CD14-positive monocyte (primary cell): ENCODE measurements around the gene CTNND2. TPM values are rescaled to one million over a fixed set of nuclear protein-coding genes. Genes with fewer than 3 reads are reported as not detected.

ENCODE experiments used
- DNase-seq, 3 donors: peaks; one replicate each; pipeline ENCODE4 v3.0.0-alpha.2; 2011 to 2022
- H2AFZ ChIP-seq: 2 replicates; pipeline ENCODE4 v1.6.0; 2012; ENCODE audit warnings: mild to moderate bottlenecking, low read depth, low read length, inconsistent platforms; ENCODE audit not compliant: insufficient read depth, poor library complexity, severe bottlenecking
- H3K27ac ChIP-seq, 2 donors: 1 replicate in 1 of 2; 2 replicates in 1 of 2; pipeline ENCODE4 v1.5.1; 2012 to 2013; ENCODE audit warnings: low read length in 2 of 2, control low read depth in 1 of 2, inconsistent platforms in 1 of 2, low read depth in 1 of 2, mild to moderate bottlenecking in 1 of 2
- H3K27me3 ChIP-seq, 2 donors: one replicate each; pipeline versions ENCODE4 v1.6.0 to v1.6.1; 2011 to 2013; ENCODE audit warnings: low read length in 2 of 2; ENCODE audit not compliant: control insufficient read depth in 2 of 2, insufficient read depth in 2 of 2
- H3K36me3 ChIP-seq, 2 donors: replicated peaks in 1 of 2; 1 replicate in 1 of 2; 2 replicates in 1 of 2; pipeline versions ENCODE4 v1.5.1 to v1.6.1; 2012 to 2013; ENCODE audit warnings: low read length in 2 of 2, control low read depth in 1 of 2, inconsistent platforms in 1 of 2, mild to moderate bottlenecking in 1 of 2; ENCODE audit not compliant: insufficient read depth in 2 of 2, control insufficient read depth in 1 of 2
- H3K4me1 ChIP-seq, 2 donors: 1 replicate in 1 of 2; 2 replicates in 1 of 2; pipeline versions ENCODE4 v1.5.1 to v1.6.1; 2012 to 2013; ENCODE audit warnings: low read length in 2 of 2, control low read depth in 1 of 2, inconsistent platforms in 1 of 2, mild to moderate bottlenecking in 1 of 2, moderate library complexity in 1 of 2; ENCODE audit not compliant: insufficient read depth in 2 of 2, control insufficient read depth in 1 of 2
- H3K4me2 ChIP-seq: replicated peaks from 2 replicates; pipeline ENCODE3; 2012; ENCODE audit warnings: low read length, moderate library complexity, mild to moderate bottlenecking; ENCODE audit not compliant: poor library complexity, severe bottlenecking; ENCODE audit errors: extremely low read depth
- H3K4me3 ChIP-seq, 3 experiments: fragments of 200-600 bp in 1 of 3; sonication (generic) in 1 of 3; replicated peaks in 1 of 3; 1 replicate in 2 of 3; 2 replicates in 1 of 3; pipeline ENCODE4 v1.5.1; 2011 to 2013; ENCODE audit warnings: low read length in 3 of 3, mild to moderate bottlenecking in 3 of 3, control low read depth in 2 of 3, low read depth in 2 of 3, inconsistent platforms in 1 of 3, moderate library complexity in 1 of 3
- H3K79me2 ChIP-seq: 2 replicates; pipeline ENCODE4 v1.6.0; 2012; ENCODE audit warnings: mild to moderate bottlenecking, control low read depth, inconsistent platforms, low read length, moderate library complexity; ENCODE audit not compliant: insufficient read depth
- H3K9ac ChIP-seq: 2 replicates; pipeline ENCODE4 v1.6.0; 2017; ENCODE audit warnings: low read length, mild to moderate bottlenecking; ENCODE audit not compliant: insufficient read depth, poor library complexity, severe bottlenecking
- H3K9me3 ChIP-seq, 2 donors: replicated peaks in 1 of 2; 1 replicate in 1 of 2; 2 replicates in 1 of 2; pipeline versions ENCODE4 v1.5.1 to v1.6.1; 2012 to 2013; ENCODE audit warnings: low read length in 2 of 2, control low read depth in 1 of 2; ENCODE audit not compliant: control insufficient read depth in 1 of 2, insufficient read depth in 1 of 2
- H4K20me1 ChIP-seq: 2 replicates; pipeline ENCODE4 v1.6.0; 2012; ENCODE audit warnings: mild to moderate bottlenecking, low read length, control low read depth, moderate library complexity; ENCODE audit not compliant: insufficient read depth
- H3K27ac Mint-ChIP-seq, 7 donors: one replicate each; pipeline ENCODE4 v1.8.0; 2020; ENCODE audit warnings: mild to moderate bottlenecking in 7 of 7, mixed read lengths in 7 of 7, moderate library complexity in 6 of 7, inconsistent platforms in 2 of 7
- H3K27me3 Mint-ChIP-seq, 3 donors: one replicate each; pipeline ENCODE4 v1.8.0; 2021 to 2022; ENCODE audit warnings: low read depth in 3 of 3, mild to moderate bottlenecking in 3 of 3, mixed read lengths in 3 of 3, moderate library complexity in 3 of 3, inconsistent platforms in 1 of 3
- H3K36me3 Mint-ChIP-seq, 2 donors: one replicate each; pipeline ENCODE4 v1.8.0; 2020; ENCODE audit warnings: mixed read lengths in 2 of 2, inconsistent platforms in 1 of 2, mild to moderate bottlenecking in 1 of 2
- H3K4me1 Mint-ChIP-seq: one replicate; pipeline ENCODE4 v1.8.0; 2020; ENCODE audit warnings: mild to moderate bottlenecking, mixed read lengths
- H3K4me3 Mint-ChIP-seq, 2 donors: one replicate each; pipeline ENCODE4 v1.8.0; 2020; ENCODE audit warnings: mild to moderate bottlenecking in 2 of 2, mixed read lengths in 2 of 2, moderate library complexity in 1 of 2
- H3K9me3 Mint-ChIP-seq, 7 donors: one replicate each; pipeline ENCODE4 v1.8.0; 2020 to 2022; ENCODE audit warnings: mixed read lengths in 7 of 7, mild to moderate bottlenecking in 6 of 7, moderate library complexity in 6 of 7, inconsistent platforms in 2 of 7
- CTCF ChIP-seq: fragments of 200-600 bp; IDR thresholded peaks from one replicate; pipeline ENCODE4 v1.8.0; 2022; ENCODE audit warnings: antibody characterized with exemption, mild to moderate bottlenecking
- WGBS: methylation state at CpG from one replicate; pipeline ENCODE4 v1.1.5; 2013; ENCODE audit warnings: missing lambda C conversion rate; ENCODE audit not compliant: insufficient coverage; 5-methylcytosine and 5-hydroxymethylcytosine counted together
- intact Hi-C, 2 donors: fragments of 100-400 bp; cut with micrococcal nuclease; formaldehyde crosslinking; loops; one replicate each; pipeline versions ENCODE4 v1.15.0 to v1.15.1; 2023
- polyA plus RNA-seq, 3 donors: library from polyadenylated mRNA; depleted of rRNA in 1 of 3; unstranded in 2 of 3; stranded (reverse) in 1 of 3; fragments of 300-500 nt in 2 of 3; fragments of >200 nt in 1 of 3; fragmentation: Illumina TruSeq in 2 of 3; gene quantifications; 1 replicate in 2 of 3; 2 replicates in 1 of 3; pipeline ENCODE4 v1.2.3, GENCODE V29; 2012 to 2021

The CTNND2 gene
- polyA plus RNA-seq, 3 donors, result not detected

- WGBS, result no CpG with 5 or more reads among the region's 2 CpGs
- no peaks in the 10 kb centered on the region for H3K9me3 ChIP-seq
These were observed 903.5 kb downstream of the CTNND2 start for GRCh38 chr5:11000515-11001353.

GRCh38 chr5:10999714-11000113, 904.5 kb downstream of the CTNND2 start:
- no CpG with 5 or more reads among the region's 11 CpGs for WGBS
- Histone ChIP-seq H3K4me2 (no peak overlapping the region), H4K20me1 (no peaks in the 10 kb centered on the region), H3K27me3 (no peaks in the 10 kb centered on the region), H3K9me3 (no peaks in the 10 kb centered on the region), H3K4me3 (no peak overlapping the region), H3K36me3 (no peaks in the 10 kb centered on the region), H3K4me1 (no peaks in the 10 kb centered on the region), H3K27ac (no peak overlapping the region), H3K9ac (no peak overlapping the region), H2AFZ (no peak overlapping the region), H3K79me2 (no peaks in the 10 kb centered on the region)
- no peak for TF ChIP-seq CTCF
- Mint-ChIP-seq H3K4me1 (no peaks in the 10 kb centered on the region), H3K36me3 (no peaks in the 10 kb centered on the region), H3K27ac (no peak overlapping the region), H3K27me3 (peaks cover 0 to 4% (median 1%) of the 10 kb centered on the region in 3 donors), H3K4me3 (no peak overlapping the region), H3K9me3 (peaks cover 0 to 10% (median 7%) of the 10 kb centered on the region in 7 donors)
- intact Hi-C loops, result no loop called here
- DNase-seq, result no peak

More at GRCh38 chr5:11000515-11001353, 903.5 kb downstream of the CTNND2 start:
- no peak overlapping the region for H2AFZ ChIP-seq
- Mint-ChIP-seq H3K9me3 (peaks cover 0 to 6% (median 2%) of the 10 kb centered on the region in 7 donors), H3K27me3 (peaks cover 0 to 4% (median 0%) of the 10 kb centered on the region in 3 donors), H3K36me3 (no peaks in the 10 kb centered on the region), H3K27ac (no peak overlapping the region), H3K4me1 (no peaks in the 10 kb centered on the region), H3K4me3 (no peak overlapping the region)
- no peak overlapping the region for H3K4me3 ChIP-seq
- no peak overlapping the region for H3K27ac ChIP-seq
- H3K9ac ChIP-seq, result no peak overlapping the region
- intact Hi-C loops, result no loop called here
- TF ChIP-seq CTCF, result no peak
- no peaks in the 10 kb centered on the region for H3K4me1 ChIP-seq
- H4K20me1 ChIP-seq, result no peaks in the 10 kb centered on the region
- H3K79me2 ChIP-seq, result no peaks in the 10 kb centered on the region
- DNase-seq, result no peak
- no peaks in the 10 kb centered on the region for H3K27me3 ChIP-seq
- H3K36me3 ChIP-seq, result no peaks in the 10 kb centered on the region
- H3K4me2 ChIP-seq, result no peak overlapping the region
